ENCODE measurements around the gene FMN1.

FMN1 gene

DNA sequence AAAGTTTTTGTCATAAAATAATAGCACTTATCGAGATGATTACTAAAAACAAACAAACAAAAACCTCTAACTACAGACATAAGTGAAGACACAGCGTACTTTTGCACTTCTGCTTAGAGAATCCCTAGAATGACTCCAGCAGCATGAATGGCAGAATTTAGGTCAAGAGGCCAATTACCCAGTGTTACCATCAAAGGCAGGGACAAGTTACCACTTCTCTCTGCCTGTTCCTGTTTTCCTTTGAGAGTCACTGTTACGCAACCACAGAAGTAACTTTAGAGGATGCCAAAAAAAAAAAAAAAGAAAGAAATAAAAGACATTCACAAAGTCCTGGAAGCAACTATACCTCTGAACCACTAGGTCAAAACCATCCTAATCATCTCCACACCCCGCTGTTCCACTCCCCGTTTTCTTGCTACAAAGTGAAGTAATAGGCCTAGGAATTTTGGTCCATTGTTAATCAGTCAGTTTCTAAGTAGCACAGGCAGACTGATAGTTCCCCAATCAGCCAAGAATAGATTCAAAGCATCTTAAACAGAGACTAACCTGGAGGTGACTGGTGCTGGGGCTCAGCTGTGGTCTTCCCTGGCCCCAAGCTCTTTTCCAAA is 41.9 kb downstream of the FMN1 start:
- DNase-seq, result no peak

DNA sequence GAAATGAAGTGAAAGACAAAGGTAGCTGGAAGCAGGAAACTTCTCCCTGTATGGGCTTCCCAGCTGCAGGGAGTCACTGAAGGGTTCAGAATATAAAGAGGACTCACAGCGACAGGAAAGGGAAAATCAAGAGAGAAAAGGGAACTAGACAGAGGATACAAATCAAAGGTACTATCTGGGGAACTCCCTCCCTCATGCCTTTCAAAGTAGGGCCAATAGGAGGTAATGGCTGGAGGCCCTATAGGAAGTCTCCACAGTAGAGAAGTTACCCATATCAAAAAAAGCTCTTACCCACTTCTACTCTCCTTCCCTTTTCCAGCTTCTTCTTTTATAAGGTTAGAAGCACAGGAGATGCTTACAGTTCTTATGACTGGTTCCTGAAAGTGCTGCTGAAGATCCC is 43.5 kb downstream of the FMN1 start:
- no peak for DNase-seq

DNA sequence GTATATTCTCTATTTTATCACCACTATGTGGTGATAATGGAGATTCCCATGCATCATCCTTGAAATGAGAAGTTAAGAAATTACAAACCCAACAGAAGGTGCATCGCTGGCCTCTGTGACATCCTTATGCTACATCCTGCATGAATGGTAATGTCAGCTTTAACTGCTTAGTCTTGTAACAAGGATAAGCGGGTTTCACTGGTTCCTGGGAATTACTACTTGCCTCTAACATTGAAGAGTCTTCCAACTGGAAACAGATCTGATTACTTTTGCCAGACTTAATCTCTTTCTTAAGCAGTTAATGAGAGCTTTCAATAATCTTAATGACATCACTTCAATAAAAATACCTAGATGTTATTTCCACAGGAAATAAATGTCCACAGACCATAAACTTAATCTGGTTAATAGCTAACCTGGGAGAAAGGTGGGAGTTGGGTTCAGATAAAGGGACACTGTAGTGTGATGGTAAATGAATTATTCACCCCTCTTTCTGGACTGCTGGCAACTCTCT is 44.0 kb downstream of the FMN1 start:
- DNase-seq, result no peak

DNA sequence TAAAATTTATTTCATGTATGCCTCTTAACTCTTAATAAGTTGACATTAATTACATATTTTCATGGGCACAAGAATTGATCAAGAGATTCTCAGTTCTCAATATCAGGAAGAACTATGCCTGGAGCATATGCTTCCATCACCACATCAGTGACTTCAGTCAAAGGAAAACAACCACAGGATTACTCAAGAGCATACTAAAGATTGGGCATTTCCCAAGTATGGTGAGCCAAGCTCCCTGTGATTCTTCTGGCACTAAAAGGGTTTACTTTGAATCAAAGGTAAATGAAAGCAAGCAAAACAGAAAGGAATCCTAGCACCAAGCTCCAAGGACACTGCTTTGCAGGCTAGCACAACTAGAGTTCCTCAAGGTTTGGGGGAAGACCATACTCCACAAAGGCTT is 44.6 kb downstream of the FMN1 start:
- no peak for DNase-seq

DNA sequence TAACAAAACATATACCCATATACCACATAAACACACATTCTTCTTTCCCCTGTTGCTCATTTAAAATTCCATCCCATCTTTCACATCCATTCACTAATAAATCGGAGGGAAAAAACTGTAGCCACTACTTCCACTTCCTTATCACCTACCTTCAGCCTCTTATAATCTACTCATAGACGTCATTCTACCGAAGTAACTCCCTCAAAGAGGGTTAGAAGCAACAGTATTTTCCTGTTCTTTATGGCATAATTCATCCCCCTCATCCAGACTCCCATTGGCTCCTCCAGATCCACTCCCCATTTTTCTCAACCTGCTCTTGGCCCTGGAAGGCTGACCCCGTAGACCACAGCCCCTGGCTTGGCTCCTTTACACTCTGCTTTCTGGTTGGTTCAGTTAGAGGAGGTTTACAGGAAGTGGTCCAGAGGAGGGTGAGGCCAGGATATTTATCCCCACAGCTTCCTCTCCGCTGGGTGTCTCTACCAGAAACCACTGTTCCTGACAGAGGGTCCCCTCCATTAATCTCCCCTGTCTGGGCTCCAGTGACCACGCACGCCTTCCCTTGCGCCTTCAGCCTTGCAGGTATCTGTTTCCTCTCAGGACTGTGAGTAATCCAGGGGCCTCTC is 46.3 kb downstream of the FMN1 start:
- DNase-seq, result no peak

DNA sequence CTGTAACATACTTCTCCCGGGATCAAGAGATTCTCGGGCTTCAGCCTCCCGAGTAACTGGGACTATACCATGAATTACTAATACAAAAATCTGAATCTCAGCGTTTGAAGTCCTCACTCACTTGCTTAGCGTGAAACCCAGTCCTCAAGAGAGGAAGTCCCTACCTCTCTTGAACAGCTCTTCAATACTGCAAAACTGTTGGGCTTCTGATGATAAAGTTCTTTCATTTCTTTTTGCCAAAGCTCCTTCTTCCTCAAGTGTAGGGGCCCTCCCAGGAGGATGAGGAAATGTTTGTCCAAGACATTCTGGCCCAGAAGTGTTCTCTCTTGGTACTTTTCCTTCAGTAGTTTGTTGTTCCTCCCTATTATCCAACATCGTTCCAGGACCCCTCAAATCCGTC is 48.5 kb downstream of the FMN1 start:
- DNase-seq, result no peak

DNA sequence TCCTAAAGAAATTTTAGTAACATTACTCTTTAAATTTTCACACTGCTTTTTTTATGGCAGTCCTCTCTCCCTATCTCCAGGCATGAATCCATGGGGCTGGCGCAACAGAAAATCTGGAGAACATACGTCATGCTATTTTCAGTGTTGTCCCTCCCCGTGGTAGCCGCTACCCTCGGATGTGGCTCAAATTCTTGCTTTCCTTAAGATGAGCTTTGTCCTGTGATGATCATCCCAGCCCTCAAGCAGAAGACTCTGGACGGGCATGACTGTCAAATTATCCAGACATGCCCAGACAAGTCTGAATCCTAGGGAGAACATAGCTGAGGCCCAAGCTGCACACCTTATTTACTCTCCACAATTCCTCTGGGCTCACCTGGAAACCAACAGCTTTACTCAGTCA is 49.1 kb downstream of the FMN1 start:
- DNase-seq, result no peak

DNA sequence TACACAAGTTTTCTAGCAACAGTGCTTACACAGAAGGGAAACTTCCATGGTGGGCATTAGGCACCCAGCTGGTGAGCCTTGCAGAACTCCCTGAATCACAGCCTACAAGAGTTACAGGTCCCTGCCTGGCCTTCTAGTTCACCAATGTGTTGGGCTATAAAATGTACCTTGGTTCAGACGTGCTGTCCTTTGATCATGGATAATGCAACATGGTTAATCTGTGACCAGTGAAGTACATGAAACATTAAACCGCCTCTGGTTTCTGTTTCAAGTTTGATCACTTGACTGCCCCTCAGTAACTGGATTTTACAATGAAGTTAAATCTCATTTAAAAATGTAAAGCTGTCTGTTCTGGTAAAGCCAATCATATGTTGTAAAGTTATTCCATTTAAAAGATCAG is 51.8 kb downstream of the FMN1 start:
- DNase-seq, result no peak

DNA sequence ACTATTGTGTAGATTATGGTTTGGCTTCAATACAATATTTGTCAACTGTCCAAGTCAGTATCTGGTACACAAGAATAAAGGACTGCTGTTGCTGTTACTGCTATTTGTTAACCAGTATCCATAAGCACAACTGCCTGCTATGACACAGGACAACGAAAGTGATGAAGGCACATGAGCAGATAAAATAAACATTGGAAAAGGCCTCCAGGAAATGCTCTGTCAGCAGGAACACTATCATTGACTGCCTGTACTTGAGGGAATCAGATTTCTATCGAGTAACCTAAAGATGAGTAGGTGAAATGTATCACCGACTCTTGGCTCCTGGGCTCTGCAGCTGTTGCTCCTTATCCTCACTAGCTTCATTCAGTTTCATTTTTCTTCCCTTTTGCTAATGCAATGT is 56.5 kb downstream of the FMN1 start:
- no peak for DNase-seq

DNA sequence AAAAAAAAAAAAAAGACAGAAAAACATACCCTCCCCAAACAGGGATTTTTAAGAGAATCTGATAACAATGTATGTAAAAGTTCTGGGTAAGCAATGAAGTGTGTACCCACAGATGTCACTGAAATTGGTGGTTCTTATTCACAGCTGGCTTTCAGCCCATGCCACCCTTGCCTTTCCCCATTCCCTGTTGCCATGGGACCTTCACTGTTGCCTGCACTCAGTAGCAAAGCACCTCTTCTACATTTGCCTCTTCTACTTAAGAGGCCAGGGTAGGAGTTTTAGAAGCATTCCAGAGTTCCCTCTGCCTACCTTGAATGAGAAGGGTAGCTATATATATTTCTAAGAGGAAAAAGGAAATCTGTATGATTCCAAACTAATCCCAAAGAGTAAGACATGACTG is 57.4 kb downstream of the FMN1 start:
- DNase-seq, result no peak

DNA sequence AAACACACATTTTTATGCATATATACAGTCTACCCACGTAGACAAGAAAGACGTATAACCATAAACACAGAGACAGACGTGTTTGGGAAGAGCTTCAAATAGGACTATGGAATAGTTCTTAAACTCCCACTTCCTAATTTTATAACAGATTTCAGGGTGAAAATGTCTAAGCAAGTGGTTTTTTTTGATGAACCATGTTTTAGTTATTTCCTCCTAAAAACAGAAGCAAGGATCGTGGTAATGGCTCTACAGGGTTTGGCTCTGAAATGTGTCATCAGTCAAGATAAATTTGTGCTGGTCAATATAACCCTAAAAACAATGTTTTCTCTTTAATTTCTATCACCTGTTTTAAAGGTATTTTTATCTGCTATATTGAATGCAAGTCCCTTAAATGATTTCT is 58.2 kb downstream of the FMN1 start:
- no peak for DNase-seq

DNA sequence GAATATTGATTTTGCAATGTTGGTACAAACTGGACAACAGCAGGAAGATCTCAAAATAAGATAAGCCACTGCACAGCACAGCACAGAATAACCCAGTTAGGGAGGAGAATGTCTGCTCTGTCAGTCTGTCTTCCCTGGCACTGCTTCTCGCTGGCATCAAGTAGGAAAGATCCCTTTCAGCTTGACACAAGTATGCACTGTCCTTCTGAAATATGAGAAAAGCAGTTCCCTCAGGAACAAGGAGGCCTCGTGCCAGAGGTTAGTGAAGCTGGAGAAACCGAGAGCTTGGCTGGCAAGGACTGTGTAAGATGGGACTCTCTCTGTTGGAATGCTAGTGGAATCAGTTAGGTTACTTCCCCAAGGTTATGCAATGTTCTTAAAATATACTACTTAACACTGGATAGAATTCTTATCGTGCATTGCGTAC is 59.1 kb downstream of the FMN1 start:
- no peak for DNase-seq

DNA sequence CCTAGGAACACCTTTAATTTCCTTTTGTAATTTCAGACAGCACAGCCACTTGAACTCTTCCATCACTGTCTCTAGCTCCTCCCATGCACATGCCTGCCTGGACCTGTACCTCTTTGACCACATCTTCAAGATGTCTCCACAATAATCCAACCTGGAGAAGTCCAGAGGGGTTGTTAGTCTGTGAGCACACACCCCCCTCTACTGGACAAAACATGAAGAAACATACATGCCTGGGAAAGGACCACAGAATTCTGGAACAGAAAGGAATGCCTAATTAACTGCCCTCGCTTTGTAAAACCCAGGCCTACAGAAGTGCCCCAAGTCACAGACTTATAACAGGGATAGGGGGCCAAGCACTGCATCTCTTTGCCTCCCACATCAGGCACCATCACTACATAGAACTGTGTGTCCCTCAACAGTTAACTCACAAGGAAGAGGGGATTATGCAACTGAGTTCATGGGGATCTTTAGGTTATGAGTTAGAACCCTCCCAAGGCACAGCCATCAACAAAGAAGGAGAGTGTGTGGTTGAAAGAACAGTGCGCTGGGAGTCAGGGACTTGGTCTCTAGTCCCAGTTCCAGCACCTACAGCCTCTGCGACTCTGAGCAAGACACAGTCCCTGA is 61.7 kb downstream of the FMN1 start:
- no peak for DNase-seq

DNA sequence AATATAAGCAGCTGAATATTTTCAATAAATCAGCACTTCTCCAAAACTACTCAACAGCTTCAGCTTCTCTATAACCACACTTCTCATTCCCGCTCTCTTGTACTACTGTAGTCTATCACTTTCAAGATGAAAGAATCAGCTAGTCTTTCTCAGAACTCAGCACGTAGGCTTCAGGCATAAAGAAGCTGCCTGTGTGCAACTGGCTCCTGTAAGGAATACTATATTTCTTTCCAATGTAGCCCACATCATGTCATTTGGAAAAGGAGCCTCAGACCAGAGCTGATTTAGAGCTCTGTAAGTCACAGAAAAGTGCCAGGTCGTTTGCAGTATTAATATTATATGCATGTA is 62.3 kb downstream of the FMN1 start:
- DNase-seq, result no peak

DNA sequence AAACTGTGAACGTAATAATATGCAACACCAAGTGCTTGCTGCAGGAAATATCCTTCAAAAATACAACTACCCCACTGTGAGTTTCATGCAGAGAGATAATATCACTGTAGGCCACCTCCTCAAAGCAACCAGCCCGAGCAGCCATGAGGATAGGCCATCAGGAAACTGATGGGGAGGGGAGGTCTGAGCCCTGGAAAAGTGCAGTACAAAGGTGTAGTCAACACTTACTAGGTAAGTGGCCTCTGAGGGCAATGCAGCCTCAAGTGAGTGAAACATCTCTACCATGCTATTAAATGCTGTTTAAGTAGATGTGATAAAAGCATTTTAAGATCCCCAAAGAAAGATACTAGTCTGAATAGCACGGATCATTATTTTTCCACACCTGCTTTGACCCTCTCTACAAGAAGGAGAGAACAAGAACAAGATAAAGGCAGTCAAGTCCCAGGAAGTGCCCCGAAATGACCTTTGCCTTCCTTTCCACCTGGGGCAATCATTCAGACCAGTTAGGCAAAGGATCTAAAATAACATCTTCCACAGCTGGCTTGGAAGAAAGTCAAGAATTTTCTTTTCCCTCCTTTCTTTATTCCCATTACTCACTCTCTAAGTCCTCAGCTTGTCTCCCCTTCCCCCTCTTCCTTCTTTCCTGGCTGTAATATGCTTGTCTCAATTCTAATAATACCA is 62.8 kb downstream of the FMN1 start:
- no peak for DNase-seq

DNA sequence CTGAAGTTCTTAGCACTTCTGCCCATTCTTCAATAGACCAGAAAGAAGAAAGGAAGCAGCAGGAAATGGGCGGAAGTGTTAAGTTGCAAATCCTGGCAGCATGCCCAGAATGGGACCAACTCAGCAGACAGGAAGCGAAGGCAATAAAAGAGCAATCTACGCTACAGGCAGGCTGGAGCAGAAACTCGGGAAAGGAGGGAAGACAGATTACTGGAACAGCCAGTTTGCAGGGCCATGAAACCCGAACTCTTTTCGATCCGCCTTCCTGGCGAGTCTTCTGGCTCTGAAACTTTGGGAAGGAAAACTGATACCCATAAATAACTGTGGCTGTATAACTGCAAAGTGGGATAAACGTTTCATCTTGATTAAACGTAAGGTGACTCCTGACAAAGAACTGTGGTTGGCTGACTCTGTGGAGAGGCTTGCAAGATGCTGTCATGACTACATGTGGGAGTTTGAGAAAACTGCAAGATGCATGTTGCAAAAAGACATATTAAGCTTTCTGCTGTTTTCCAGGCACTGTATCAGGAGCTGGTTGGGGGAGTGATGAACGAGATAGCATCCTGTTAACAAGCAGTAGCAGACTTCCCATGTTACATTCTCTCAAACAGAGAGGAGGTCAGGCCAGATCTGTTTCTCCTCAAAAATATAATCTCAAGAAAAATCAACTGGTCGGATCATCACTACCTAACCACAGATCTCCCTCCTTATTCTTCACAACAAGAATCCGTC is 67.8 kb downstream of the FMN1 start:
- peak; percentile 37 for DNase-seq

DNA sequence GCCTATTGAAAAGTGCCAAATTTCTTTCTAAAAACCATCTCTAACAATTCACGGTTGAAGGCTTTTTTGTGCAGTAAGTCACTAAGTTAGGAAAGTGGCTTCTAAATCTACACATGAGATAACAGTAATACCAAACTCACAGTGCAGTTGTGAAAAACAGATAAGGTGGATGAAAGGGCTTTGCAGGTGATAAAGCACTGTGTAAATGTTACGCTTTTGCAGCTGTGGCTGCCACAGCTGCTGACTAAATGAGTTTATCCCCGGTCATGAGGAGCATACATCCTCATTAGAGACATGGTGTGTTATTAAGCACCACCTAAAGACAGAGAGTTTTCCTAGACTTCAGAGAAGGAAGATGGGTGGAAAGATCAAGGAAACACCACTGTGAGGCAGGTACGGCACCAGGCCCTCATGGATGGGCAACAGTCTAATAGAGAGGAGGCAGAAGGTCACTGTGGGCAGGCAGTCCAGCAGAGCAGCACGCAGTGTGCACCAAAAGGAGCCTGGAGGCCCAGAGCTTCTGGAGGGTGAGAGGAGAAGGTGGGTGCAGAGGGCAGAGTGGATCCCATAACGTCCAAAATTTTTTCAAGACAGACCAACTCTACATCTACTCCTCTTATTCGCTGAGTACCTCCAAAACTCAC is 68.5 kb downstream of the FMN1 start:
- DNase-seq, result no peak

DNA sequence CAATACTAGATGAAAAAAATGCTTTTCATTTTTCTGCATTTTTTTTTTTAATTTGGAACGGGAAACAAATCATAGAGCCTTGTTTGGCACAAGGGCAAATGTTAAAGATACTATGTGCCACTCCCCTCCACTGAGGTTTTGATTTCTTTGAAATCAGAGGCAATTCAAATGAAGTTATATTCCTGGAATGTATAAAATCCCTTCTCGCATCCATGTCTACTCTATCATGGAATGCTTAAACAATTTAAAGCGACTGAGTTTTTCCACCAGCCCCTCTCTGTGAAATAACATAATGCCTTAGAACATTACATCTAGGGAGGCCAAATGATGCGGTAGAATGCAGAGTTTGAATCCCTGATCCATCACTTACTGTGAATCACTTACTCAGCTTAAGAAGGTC is 69.7 kb downstream of the FMN1 start:
- no peak for DNase-seq

DNA sequence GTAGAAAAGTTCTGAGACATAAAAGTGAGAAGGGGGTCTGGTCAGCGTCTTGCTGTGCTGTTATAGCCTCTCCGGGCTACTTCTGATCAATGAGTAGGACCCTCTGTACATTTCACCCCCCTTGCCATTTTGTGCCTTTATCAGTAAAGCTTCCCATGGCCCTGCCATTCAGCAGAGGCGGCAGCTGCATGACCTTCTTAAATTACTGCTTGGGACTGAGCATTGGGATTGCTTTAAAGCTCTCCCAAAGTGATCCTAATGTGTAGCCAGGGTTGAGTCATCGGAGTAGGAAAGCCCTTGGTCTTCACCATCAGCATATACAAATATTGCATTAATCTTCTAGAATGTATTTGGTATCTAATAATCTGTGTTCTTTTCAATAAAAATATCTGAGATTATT is 70.2 kb downstream of the FMN1 start:
- DNase-seq, result no peak

DNA sequence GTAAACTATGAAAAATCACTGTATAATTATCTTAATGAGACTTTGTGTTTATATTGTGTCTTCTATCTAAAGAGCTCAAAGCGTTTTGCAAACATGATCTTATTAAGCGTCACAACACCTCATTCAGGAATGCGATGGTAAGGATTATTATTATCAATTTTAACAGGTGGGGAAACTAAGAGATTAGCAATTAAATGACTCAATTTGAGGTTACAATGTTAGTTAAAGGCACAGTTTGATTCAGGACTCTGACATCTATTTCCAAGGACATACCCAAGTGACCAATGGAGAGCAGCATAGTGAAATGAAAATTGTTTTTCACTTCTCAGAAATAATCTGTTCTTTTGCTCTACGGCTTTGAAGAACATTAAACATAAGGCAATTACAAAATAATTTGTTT is 74.6 kb downstream of the FMN1 start:
- no peak for DNase-seq

DNA sequence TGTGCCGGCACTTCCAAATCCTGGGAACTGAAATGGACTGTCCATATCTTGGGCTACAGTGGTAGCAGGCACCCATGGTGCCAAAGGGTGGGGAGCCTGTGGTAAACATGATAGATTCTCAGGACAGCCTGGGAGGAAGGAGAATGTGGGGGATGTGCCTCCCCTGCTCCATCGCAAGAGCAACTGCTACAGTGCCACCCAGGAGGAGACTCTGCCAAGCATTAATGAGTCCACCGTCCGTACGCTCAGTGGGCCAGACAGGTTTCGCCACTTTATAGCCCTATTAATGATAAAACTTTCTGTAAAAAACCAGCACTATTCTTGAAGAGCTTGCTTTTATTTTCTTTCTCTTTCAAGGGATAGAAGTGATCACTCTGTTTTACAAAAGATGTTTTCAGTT is 75.2 kb downstream of the FMN1 start:
- no peak for DNase-seq

DNA sequence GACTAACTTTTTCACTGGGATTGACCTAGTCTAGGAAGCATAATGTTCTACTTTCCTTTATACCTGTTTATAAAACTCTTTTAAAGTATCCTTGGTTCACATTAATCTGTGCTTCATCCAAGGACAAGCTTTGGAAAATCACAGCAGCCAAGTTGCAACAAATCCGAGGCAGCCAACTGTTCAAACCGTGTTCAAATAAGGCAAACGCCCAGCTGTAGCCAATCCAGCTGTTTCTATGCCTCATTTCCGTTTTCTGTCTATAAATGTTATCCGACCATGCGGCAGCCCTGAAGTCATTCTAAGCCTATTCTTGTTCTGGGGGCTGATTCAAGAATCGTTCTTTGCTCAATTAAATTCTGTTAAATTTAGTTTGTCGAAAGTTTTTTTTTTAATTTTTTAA is 78.3 kb downstream of the FMN1 start:
- no peak for DNase-seq
